GM18511 (cell line): ENCODE data around the gene DAB2IP.

ENCODE experiments used
- ATAC-seq: cut with Tn5 transposase; IDR thresholded peaks from one replicate; pipeline ENCODE4 v1.9.1; 2021; ENCODE audit warnings: mild to moderate bottlenecking, moderate library complexity; ENCODE audit not compliant: unreplicated experiment

The DAB2IP gene

GRCh38 chr9:121755581-121755980 is 104.1 kb downstream of the DAB2IP start:
- no peak for ATAC-seq

DNA sequence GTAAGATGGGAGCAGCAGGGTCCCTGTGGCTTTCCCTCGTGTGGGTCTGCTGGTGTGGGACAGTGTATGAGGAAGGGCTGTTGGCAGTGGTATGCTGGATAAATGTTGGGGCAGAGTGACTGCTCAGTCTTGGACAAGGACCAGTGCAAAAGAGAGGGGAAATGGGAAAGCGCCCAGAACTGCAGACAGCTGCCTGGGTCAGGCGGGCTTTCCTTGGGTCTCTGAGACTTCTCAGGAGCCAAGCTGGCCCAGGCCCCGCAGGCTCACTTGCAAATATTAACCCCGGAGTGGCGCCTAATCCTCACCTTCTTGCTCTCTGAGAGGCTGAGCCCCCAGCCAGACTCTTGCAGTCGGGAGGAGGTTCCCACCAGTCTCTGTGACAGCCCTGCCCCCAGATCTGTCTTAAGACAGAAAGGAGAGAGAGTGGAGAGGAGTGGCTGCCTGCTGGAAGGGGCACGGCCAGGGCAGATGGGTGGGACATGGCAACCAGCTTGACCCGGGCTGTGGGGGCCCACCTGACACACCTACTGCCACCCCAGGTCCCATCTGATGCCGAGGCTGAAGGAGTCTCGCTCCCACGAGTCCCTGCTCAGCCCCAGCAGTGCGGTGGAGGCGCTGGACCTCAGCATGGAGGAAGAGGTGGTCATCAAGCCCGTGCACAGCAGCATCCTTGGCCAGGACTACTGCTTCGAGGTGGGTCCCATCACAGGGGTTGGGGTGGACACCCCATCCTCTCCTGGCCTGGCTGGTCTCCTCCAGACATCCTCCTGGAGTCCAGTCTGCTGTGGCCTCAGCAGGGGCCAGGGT is 105.2 kb downstream of the DAB2IP start:
- no peak for ATAC-seq

GRCh38 chr9:121757281-121757585 is 105.8 kb downstream of the DAB2IP start:
- no peak for ATAC-seq

- no peak for ATAC-seq
Observed at GRCh38 chr9:121758693-121759092, 107.3 kb downstream of the DAB2IP start.

- ATAC-seq = no peak
Observed at GRCh38 chr9:121759996-121760395, 108.6 kb downstream of the DAB2IP start.

- no peak for ATAC-seq
Observed at GRCh38 chr9:121760571-121760970, 109.1 kb downstream of the DAB2IP start.

- ATAC-seq = no peak
Observed at GRCh38 chr9:121763131-121763530, 111.7 kb downstream of the DAB2IP start.

DNA sequence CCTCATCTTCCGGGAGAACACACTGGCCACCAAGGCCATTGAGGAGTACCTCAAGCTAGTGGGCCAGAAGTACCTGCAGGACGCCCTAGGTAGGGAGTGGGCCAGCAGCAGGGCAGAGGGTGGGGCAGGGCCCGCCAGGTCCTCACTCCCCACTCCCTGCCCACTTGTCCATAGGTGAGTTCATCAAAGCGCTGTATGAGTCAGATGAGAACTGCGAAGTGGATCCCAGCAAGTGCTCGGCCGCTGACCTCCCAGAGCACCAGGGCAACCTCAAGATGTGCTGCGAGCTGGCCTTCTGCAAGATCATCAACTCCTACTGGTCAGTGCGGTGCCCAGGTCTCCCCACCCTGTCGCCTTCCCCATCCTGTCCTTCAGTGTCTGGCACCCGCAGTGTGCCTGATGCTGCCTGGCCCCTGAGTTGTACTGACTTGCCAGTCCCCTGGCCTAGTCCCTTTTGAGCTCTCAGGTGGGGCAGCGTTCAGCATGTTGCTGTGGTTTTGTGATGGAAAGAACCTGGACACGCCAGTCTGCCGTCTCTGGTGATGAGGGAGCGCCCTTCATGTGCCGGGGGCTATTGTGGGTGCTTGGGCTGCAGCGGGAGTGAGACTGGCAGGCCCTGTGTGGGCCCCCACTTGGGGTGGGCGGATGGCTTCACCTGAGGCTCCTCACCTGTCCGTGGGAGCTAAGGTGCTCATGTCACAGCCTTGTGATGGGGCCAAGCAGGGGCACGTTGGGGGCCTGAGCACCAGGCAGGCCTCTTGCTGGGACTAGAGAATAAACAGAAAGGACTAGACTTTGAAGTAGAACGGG is 112.3 kb downstream of the DAB2IP start:
- no peak for ATAC-seq

GRCh38 chr9:121764371-121764730 is 112.9 kb downstream of the DAB2IP start:
- no peak for ATAC-seq

GRCh38 chr9:121765021-121765950 is 113.9 kb downstream of the DAB2IP start:
- no peak for ATAC-seq

DNA sequence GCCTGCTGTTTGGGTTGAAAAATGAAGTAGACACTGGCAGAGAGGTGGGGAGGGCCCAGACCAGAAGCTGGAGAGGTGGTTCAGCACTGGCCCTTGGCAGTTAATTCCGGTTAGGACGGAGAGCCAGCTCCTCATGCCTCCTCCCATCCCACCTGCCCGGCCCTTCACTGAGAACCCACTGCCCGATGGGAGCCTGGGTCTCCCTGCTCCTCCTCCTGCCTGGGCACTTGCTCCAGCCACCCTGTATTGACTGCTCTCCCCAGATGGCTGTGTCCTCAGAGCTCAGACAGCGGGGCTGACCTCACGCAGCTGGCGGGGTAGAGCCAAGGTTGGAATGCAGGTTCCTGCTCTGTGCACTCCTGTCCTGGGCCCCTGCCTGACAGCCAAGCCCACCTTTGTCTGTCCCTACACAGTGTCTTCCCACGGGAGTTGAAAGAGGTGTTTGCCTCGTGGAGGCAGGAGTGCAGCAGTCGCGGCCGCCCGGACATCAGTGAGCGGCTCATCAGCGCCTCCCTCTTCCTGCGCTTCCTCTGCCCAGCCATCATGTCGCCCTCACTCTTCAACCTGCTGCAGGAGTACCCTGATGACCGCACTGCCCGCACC is 114.7 kb downstream of the DAB2IP start:
- no peak for ATAC-seq

DNA sequence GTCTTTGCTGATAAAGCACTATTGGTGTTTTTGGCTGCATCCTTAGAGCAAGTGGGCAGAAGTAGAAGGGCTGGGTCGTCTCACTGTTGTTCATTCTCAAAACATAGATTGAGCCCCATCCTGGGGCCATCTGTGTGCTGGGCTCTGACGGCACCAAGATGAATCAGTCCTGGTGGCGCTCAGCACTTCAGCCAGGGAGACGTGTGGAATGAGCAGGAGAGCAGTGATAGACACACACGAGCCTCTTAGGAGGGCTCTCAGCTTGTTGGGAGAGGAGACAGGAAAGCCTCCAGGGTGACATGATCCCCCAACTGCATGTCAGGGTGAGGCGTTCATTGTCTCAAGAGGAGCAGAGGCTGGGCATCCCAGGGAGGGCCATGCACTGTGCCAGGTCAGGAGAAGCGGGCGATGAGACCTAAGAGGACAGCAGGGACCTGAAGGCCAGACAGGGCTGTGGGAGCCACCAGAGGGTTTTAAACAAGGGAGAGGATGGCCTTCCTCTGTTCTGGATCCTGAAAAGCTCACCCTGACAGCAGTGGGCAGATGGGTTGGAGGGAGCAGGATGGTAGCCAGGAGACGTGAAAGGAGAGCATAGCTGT is 115.8 kb downstream of the DAB2IP start:
- ATAC-seq = no peak

- no peak for ATAC-seq
Observed at GRCh38 chr9:121768416-121769015, 117.1 kb downstream of the DAB2IP start.

- ATAC-seq = no peak
Observed at GRCh38 chr9:121769939-121770338, 118.5 kb downstream of the DAB2IP start.

- no peak for ATAC-seq
Observed at GRCh38 chr9:121770415-121771273, 119.2 kb downstream of the DAB2IP start.

DNA sequence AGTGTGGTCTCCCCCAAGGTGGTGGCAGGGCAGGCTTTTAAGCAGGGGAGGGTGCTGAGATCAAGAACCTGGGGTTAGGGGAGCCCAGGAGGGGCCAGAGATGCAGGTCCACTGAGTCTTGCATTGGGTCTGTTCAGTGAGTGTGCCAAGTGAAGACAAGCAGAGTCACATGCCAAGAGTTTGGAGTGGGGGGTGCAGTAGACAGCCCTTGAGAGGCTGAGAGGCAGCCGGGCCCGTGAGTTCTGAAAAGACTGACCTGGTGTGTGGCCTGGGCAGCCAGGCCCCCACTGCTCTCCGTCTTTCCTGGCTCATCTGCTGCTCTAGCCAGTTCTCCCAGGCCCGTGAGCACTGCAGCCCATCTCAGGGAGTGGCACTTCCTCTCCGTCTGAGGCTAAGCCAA is 120.0 kb downstream of the DAB2IP start:
- ATAC-seq = no peak

- no peak for ATAC-seq
Observed at GRCh38 chr9:121771851-121772599, 120.6 kb downstream of the DAB2IP start.

DNA sequence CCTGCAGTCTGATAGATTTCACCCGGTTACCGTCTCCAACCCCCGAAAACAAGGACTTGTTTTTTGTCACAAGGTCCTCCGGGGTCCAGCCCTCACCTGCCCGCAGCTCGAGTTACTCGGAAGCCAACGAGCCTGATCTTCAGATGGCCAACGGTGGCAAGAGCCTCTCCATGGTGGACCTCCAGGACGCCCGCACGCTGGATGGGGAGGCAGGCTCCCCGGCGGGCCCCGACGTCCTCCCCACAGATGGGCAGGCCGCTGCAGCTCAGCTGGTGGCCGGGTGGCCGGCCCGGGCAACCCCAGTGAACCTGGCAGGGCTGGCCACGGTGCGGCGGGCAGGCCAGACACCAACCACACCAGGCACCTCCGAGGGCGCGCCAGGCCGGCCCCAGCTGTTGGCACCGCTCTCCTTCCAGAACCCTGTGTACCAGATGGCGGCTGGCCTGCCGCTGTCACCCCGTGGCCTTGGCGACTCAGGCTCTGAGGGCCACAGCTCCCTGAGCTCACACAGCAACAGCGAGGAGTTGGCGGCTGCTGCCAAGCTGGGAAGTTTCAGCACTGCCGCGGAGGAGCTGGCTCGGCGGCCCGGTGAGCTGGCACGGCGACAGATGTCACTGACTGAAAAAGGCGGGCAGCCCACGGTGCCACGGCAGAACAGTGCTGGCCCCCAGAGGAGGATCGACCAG is 121.3 kb downstream of the DAB2IP start:
- no peak for ATAC-seq
